ENCODE results near the gene LAMTOR4.

Gene LAMTOR4

DNA sequence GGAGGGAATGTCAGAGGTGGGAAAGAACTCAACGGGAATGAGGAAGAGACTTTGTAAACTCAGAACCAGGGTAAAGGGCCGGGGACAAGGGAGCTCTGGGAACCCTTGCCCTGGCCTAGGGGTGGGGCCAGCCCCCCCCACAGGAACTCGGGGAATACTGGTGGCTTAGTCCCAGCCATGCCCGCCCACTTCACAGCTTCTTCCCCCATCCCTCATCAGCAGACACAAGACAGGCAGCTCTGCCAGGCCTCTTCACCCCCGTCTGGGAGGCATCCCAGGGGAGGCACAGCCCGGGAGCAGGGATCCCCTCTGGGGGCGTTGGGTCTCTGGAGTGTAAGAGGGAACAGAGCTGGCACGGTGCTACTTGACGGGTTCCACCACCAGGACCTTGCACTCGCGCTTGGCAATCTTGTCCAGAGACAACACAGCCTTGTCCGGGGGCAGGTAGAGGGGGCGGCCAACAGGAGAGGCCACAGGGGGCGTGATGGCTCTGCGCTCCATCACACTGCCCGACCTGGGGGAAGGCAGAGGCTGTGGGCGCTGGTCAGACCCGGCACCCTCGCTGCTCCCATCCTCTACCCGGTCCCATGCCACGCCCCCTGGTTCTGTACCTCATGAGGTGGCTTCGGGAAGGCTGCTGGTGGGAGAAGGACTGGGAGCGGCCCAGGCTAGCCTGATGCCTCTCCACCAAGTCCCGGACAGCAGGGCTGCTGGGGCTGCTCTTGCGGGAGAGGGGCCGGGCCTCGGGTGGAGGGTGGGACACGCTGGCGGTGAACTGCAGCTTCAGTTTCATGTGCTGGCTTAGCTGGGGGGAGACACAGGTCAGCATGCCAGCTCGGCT, 6.2 kb downstream of the LAMTOR4 start:
- no peak for DNase-seq

- no peak for DNase-seq
Observed at GRCh38 chr7:100155553-100156317, 7.0 kb downstream of the LAMTOR4 start.

DNA sequence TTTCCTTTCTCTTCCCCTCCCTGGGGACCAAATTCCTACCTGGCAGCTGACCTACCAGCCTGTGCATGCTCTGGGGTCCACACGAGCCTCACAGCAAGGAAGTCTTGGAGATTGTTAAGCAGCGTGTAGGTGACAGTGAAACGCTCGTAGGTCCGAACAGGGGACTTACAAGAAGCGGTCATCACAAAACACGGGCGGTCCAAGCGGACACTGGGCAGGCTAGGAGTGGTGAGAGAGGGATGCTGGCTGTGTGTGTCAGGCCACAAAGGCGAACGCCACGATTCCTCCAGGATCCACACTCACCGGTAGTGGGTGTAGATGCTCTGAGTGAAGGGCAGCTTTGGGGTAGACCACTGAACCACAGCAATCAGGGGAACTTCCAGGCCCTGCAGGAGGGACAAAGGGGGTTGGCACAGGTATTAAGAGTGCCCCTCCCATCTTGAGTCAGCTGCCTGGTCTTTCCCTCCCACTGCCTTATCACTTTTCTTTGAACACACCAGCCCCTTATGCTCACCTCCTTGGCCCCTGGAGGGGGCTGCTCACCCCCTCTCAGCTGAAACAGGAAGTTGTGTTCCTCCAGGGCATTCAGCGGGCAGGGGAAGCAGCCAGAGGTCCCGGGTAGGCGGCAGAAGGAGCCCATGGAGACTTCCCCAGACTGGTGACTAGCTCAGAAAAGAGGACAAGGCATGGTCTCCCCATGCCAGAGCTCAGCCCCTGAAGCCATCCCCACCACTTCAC, 7.8 kb downstream of the LAMTOR4 start:
- DNase-seq, result no peak

DNA sequence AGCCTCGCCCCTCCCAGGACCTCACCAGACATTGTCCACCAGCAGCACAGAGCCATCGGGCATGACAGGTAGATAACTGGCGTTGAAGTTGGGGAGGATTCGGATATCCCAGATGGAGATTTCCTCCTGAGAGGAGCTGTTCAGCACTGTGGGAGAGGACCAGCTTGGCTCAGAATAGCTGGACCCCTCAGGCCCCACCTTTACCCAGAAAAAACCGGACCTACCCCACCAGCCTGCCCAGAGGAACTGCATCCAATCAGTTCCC, 8.3 kb downstream of the LAMTOR4 start:
- no peak for DNase-seq

DNA sequence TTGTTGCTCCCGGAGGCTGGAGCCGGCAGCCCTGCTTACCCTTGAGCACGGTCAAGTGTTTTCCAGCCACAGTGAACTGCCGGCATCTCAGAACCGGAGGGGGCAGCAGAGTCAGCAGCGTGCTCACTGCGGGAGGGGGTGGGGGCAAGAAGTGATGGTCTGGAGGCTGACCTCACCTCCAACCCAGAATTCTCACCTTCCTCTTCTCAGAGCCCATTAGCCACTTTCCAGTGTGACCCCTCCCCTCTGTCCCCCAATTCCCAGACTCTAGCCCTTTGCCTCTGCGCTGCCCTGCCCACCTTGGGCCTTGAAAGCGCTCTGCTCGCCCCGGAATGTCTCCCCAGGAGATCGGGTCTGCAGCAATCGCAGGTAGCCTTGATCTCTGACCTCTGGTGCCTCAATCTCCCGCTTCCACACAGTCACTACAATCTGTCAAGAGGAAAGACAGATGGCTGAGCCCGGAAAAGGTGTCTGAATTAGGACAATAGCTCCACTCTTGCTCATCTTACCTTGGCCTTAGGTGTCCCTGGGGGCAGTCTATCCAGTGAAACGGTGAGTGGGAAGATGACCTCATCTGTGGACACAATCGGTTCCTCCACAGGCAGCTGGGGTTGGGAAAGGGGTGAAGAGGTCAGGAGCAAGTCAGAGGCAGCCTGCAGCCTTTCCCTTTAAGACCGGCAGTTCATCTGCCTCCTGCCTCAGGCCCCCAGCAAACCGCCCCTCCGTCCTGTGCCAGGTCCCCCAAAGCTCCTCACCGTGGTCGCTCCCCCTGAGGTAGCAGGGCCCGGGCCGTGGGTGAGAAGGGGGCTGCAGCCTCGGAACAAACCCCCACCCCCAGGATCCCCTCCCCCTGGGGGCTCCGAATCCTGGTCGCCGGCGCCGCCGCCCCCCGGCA, 8.9 kb downstream of the LAMTOR4 start:
- peak; percentile 69 for DNase-seq

GRCh38 chr7:100158229-100159098, 9.7 kb downstream of the LAMTOR4 start, which contains the start of gene TRAPPC14:
TSS of gene TRAPPC14 (minus strand) at chr7:100158723. CDS start at chr7:100158499, 224 bp downstream.
- DNase-seq, result peak; percentile 83

- DNase-seq, result no peak
Observed at GRCh38 chr7:100159099-100159623, 10.4 kb downstream of the LAMTOR4 start.

DNA sequence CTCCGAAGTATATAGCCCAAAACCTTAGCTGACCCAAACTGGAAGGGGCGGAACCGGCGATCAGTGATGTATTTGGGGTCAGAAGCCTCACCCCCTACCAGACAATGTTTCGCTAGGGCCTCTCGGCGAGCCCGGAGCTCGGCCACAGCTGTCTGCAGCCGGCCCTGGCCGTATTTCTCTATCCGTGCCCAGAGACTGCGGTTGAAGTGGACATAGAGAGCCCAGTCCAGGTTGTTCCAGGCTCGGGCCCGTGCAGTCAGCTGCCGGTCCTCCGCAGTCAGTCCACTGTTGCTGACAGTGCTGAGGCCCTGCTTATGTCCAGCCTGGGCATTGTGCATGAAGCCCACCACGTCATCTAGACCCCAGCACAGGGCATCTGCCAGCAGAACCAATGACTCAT, 11.3 kb downstream of the LAMTOR4 start:
- no peak for DNase-seq

- DNase-seq, result peak; percentile 24
Observed at GRCh38 chr7:100163006-100163531, 14.4 kb downstream of the LAMTOR4 start.

- no peak for DNase-seq
Observed at GRCh38 chr7:100163871-100164270, 15.2 kb downstream of the LAMTOR4 start.

DNA sequence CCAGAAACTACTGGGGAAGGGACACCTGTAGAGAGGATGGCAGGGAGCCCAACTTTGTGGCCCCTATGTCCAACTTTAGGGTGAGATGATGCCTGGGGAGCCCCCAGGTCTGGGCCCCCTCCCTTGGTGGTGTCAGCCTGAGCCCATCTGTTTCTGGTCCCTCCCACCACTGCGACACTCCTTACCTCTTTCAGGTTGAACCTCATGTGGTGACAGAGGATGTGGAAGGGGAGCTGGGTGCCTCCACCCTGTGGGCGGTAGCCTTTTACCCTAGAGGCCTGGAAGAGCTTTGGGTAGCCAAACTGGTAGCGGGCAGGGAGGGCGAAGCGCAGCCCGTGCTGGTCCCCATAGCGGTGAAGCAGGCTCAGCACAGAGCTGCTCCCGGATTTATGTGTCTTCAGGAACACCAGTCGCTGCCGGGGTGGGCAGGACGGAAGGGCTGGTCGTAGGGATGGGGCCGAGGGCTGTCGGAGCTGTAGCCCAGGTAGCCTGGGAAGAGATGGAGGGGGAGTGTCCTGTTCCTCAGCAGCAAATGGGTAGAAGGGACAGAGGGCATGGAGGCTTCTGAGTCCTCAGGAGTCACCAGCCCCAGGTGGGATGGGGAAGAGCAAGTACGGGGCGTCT, 17.7 kb downstream of the LAMTOR4 start:
- DNase-seq, result no peak

GRCh38 chr7:100166970-100167911, 18.5 kb downstream of the LAMTOR4 start:
- no peak for DNase-seq

DNA sequence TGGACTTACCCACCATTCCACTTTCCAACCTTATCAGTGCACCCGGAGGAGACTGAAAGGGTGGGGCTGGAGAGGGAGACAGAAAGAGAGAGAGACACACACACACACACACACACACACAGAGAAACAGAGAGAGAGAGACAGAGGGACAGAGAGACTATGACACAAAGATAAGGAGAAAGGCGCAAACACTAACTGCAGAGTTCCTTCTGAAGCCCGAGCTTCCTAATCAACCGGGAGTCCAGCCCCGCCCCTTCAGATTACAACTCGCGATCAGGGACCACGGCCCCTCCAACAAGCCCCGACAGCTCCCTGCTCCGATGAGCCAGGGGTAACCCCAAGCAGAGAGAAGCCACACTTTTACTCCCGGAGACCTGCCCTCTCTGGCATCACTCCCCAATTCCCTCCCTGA, 19.2 kb downstream of the LAMTOR4 start:
- peak; percentile 21 for DNase-seq

GRCh38 chr7:100169147-100169850, 20.6 kb downstream of the LAMTOR4 start:
- no peak for DNase-seq

GRCh38 chr7:100170101-100170897, 21.6 kb downstream of the LAMTOR4 start:
- no peak for DNase-seq

DNA sequence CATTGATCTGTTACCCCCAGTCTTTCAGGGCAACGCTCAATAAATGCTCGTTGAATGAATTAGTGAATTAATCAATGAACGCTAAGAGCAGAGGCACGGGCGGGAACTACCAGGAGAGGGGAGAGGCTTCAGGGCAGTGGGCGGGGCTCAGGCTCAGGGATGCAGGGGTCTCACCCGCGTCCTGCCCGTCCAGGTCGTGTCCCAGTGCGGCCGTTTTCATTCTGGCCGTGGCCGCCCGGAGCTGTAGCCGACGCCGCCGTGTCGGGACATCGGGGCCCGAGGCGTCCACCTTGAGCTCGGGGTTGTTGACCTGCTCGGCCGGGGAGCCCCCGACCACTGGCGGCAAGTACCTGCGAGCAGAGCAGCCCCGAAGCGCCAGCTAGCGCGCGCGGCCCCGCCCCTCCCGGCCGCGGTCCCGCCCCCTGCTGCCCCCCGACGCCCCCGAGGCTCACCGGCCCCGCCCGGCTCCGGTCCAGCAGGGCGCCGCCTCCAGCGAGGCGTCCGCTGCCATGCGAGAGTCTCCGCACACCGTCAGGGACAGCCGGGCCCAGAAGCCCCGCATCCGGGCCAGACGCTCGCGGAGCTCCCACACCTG, 22.5 kb downstream of the LAMTOR4 start:
- no peak for DNase-seq

- no peak for DNase-seq
Observed at GRCh38 chr7:100171840-100172239, 23.1 kb downstream of the LAMTOR4 start.
